Fibroblast of skin of left biceps (primary cell): ENCODE measurements around the gene KCNE2.

Experiments used
- DNase-seq, 2 experiments: peaks; one replicate each; pipeline ENCODE4 v3.0.0-alpha.2; 2013; ENCODE audit warnings: low read depth in 2 of 2

KCNE2 gene, protein sequence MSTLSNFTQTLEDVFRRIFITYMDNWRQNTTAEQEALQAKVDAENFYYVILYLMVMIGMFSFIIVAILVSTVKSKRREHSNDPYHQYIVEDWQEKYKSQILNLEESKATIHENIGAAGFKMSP

DNA sequence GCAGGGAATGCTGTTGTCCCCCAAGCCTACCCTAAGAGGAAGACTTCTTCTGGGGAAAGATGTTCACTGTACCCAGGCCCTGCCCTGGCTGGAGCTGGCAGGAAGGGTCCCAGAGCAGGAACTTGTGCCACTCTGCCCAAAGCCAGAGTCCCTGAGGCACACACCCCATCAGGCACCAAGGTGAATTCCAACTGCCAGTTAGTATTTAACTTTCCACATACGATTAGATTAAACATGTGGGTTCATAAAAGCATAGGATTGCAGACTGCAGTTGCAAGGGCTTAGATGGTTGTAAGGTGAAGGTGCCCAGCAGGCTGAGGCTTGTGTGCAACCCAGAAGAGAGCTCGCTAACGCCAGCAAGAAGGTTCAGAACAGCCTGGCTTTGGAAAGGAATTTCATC is at the start of gene KCNE2:
Gene KCNE2, plus strand, starts transcription at position 274 of the 400 bp plus-strand sequence. CDS start 6,473 bp downstream, outside the sequence.
- no peak for DNase-seq

DNA sequence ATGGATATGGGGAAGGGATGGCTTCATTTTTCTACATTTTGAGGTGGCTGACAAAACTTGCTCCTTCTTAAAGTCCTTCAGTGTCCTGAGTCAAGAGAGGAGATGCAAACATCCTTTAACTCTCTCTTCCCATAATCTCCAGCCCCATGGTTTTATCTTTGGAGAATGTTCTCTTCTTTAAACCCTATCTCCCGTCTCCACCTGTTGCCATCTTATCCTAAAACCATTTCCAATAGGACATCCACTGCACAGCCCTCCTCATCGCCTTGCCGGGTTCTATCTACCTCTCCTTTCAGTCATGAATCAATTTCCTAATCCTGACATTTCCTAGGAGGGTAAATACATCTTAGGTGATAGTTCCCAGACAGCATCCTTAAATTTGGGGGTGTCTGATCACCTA is 44.2 kb upstream of the KCNE2 start:
- DNase-seq, result no peak

DNA sequence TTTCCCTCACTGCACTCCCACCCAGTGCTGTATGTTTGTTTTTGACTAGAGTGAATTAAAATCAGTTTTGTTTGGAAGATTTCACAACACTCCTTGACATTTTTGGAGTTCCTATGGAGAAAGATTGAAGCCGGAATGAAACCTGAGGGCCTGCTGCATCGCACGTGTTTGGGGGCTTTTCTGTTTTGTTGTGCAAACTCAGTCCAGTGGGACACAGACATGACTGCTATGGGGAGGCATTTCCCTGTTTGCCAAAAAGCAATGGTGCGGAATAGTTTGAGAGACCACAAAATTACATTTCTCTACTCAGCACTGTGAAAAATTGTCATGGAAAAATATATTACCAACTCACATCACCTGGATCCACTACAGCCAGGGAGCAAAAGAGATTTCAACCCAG is 43.8 kb upstream of the KCNE2 start:
- DNase-seq, result peak in 1 of 2 experiments; percentile 16

DNA sequence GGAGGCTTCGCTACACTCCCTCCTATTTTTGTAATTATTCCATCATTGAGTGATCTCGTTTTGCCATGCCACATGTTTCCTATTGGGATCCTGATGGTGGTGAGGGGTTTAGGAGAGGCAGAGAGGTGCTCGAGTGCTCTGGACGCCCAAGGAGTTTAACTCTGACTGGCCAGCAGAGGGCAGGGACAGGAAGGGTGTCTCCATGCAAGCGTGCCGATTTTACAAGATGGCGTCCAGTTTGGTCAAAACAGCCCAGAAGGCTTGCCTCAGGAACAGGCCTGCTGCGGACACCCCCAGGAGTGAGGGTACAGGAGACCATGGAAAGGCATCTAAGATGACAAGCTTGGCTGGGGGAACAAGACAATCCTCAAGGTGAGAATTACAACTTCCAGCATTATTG is 33.8 kb upstream of the KCNE2 start:
- no peak for DNase-seq

DNA sequence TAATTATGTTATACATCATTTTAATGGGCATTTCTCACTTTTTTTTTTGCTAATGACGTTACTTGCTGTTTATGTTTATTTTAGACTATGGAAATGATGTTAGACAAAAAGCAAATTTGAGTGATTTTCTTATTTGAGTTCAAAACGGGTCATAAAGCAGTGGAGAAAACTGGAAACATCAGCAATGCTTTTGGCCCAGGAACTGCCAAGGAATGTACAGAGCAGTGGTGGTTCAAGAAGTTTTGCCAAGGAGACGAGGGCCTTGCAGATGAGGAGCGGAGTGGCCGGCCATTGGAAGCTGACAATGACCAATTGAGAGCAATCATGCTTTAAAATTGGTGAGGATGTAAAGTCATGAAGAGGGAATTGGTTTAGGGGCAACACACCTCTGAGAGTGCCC is 32.1 kb upstream of the KCNE2 start:
- DNase-seq, result no peak

DNA sequence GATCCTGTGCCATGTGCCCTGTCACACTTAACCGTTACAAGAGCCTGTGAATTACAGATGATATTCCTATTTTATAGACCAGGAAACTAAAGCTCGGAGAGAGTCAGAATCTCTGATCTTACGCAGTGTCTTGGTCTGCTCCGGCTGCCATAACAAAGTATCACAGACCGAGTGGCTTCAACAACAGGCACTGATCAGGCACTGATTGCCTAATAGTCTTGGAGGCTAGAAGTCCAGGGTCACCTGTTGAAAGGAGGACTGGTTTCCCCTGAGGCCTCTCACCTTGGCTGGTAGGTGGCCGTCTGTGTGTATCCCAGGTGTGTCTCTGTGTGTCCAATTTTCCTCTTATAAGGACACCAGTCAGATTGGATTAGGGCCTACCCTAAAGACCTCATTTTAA is 31.5 kb upstream of the KCNE2 start:
- DNase-seq, result no peak

DNA sequence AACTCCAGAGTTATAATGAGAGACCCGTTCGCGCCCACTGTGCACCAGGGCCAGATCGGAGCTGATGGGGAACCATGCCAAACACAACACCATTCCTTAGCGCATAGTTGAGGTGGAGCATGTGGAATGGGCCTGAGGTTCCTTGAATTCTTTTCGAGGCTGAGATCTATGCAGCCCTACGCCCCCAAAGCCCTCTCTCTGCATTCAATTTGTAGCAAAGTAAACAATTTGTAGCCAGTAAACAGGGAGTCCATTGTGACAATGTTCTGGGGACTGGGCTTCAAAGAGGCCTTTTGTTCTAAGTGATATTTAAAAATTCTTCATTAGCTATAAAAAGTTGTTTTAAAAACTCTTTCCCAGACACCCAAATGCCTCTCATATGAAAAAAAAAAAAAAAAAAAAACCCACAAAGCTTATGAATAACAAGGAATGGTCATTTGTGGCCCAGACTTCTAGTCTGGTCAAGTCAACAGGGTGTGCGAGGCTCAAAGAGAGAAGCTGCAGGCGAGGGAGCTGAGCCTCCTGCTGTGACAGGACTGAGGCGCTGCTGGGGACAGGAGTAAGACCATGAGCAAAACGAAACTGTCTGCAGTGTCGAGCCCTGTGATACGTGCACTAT is 30.6 kb upstream of the KCNE2 start:
- peak in 1 of 2 experiments; percentile 23 for DNase-seq

DNA sequence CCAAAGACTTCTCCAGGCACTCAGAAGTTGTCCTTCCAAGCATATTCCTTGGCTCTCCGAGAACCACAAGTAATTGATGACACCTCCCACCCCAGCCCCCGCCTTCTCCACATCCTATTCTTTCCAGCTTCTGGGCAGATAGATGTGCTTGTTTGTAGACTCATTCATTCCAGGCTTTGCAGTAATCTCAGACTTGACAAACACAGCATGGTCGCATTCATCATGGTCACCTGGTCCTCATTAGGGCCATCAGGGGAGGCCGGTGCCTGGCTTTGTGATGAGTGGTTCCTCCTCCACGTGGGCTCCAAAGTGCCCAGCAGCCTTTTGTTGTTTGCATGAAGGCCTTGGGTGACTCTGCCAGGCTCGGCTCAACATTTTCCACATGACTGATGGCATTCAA is 28.5 kb upstream of the KCNE2 start:
- peak in 1 of 2 experiments; percentile 29 for DNase-seq

DNA sequence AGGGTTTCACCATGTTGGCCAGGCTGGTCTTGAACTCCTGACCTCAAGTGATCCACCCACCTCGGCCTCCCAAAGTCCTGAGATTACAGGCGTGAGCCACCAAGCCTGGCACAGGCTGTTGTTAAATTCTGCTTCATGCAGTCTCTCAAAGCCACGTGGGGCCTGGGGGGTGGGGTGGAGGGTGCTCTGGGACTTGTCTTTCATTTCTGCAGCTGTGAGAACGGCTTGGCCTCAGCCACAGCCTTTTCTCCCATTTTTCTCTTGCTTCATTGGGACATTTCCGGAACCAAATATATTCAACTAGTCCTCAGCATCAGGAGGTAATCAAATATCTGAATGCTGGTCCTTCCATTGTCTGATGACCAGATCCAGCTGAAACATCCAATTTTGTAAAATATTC is 27.6 kb upstream of the KCNE2 start:
- no peak for DNase-seq

DNA sequence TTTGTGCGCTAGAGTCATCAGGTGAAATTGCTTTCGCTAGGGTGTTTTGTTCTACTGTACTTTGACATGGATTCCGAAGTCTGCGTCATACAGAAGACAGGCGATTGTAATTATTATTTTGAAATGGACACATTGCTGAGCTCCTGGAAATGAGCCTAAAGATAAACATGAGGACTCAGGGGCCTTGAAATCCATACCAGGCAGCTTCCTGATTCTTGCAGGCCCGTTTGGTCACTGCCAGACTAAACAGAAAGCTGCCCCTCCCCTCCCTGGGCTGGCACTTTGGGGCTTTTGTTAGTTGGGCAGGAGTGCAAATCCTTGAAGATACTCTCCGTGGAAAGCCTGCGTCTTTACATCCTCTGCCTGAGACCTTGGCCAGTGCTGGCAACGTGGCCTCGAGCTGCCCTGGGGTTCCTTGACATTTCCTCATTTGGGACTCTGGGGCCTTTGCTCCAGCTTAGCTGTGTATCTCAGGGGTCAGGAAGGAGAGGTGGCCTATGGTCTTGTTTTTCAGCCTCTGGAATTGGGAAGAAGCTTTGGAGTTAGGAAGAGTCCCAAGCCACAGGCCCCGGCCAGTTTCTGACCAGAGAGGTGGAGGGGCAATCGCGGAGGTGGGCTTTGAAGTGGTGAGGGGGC is 26.9 kb upstream of the KCNE2 start:
- DNase-seq, result no peak

DNA sequence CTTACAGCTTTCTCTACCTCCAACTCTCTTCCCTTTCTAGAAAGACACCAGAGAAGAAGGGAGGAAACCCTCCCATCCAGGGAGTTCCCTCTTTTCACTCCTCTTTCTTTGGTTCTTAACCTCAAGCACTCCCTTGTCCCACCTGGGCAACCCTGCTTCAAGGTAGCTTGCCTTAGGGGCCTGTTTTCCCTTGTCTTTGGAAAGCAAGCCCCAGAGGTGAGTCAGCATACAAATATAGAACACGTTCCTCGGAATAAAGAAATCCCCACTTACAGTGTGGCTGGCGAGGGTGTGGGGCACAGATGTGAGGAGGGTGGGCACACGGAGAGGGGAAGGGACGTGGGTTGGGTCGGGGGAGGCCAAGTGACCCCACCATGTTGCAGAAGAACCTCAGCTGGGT is 26.1 kb upstream of the KCNE2 start:
- DNase-seq, result no peak

DNA sequence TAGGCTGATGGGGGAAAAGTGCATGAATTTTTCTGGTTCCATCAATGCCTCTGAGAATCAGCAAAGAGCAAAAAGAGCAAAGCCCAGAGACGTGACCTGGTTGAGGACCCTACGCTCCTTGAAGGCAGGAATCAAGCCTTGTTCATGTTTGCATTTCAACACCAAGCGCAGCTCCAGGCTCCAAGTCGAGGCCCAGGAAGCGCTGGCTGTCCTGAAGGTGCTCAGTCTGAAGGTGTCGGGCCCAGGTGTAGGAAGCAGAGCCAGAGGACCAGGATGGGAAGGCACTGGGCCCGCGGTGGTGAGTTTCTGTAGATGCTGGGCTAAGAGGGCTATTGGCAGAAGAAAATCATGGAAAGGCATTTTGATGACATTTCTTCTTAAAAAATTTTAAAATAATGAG is 25.6 kb upstream of the KCNE2 start:
- no peak for DNase-seq

DNA sequence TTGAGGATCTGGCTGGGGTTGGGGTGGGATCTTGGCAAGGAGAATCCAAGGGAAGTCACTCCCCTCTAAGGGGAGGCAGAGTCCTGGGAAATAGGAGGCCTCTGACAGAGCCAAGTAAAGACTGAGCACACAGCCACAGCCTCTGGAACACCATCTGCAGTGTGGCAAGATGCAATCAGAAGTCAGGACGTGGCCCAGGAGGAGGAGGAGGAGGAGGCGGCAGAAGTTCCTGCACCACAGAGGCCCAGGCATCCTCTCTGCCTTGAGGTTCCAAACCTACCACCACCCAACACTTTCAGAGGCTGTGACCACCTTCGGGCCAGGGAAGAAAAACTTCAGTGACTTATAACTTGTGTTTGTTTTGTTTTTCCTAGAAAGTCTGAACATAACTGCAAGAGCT is 23.7 kb upstream of the KCNE2 start:
- no peak for DNase-seq

DNA sequence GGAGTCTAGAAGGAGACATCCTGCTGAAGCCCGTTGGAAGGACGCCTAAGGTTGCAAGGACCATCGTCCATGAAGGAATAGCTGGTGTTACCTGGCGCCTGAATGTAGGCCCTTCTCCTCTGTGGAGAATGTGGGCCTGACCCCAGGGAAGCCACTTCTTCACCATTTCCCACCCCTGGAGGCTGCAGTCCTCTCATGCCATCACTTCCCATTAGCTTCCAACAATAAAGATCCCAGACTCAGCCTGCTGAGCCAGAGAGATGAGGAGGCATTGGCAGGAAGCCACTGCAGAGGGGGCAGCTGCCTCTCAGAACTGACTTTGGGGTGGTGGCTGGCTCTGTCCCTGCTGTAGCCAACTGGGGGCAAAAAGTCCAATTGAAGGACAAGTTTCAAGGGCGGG is 21.3 kb upstream of the KCNE2 start:
- DNase-seq, result no peak

DNA sequence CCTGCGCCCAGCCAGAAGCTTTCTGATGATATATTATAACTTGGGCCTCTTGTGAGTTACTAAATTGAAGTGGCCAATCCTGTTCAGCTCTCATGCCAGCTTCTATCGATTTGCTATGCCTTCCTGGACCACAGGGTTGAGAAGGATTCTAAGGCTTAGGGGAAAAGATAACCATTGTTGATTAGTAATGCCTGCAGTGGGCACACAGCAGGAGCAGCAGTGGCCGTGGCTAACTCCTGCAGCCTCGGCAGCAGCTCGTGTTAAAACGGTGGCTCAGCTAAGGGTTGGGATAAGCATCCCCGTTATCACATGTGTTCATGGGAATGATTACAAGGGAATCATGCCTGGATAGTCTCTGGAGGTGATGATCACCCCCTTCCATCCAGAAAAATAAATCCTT is 20.5 kb upstream of the KCNE2 start:
- no peak for DNase-seq

DNA sequence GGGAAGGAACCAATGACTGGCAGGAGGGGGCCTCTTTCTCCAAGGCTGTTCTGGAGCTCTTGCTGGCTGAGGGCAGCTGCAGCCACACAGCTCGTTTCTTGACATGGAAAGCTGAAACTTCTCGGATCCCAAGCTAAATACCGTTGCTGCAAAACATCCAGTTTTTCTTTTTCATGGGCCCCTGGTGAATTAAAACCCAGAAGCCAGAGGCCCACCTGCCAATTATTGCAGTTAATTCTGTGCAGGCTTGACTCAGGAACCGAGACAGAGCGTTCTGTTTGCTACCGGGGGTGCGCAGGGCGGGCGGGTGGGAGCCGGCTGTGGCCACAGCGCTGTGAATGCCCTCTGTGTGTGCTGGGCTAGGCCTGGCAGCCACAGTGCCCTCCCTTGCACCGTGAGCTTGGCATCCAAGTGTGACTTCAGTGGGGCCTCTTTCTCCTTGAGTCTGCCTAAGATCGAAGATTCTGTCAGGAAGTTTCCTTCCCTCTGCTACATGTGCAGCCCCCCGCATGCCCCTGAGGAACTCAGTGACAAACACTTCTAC is 19.9 kb upstream of the KCNE2 start:
- DNase-seq, result no peak

DNA sequence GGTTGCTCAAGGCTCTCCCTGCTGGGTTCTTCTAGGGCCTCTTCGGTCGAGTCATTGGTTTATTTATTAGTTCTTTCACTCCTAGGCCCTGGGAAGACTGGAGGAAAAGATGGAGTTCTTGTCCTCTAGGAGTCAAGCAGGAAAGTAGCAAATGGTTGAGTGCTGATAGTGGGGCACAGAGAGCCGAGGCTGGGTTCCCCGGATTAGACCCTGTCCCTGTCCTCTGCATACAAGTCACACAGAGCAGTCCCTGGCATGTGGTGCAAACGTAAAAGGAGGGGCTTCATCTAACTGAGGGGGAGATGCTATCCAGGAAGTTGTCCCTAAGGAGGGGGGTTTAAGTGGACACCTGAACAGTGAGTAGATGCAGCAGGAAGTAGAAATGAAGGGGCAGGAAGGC is 19.2 kb upstream of the KCNE2 start:
- DNase-seq, result no peak

DNA sequence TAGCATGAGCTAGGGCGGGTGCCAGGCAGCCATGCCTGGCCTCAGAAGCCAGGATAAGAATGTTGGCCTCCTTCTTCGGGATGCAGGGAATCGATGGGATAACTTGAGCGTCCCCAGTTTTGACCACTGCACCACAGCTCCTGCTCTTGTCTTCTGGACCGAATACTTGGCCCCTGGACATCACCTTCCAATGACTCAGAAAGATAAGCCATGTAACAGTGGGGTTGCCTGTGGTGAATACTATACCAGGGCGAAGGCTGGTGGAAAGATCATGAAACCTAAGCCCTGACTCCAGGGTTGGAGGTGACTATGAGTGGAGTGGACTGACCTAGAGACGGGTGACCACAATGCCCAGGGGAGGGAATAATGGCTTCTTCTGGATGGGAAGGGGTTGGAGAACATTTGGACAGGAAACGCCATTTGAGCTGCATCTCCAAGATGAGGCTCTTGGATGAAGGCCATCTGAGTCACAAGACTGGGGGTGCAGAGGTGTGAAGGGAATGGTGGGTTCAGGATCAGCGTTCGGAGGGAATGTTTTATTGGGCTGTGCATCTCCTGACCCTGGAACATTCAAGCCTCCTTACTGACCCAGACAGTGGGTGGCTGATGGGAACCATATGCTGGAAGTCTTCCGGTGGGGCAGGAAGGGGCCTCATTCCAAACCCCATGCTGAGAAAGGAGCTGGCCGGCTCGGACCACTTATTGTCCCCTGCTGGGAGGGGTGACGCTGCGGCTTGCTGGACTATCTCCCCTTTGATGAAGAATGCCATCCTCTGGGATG is 18.5 kb upstream of the KCNE2 start:
- DNase-seq, result no peak

DNA sequence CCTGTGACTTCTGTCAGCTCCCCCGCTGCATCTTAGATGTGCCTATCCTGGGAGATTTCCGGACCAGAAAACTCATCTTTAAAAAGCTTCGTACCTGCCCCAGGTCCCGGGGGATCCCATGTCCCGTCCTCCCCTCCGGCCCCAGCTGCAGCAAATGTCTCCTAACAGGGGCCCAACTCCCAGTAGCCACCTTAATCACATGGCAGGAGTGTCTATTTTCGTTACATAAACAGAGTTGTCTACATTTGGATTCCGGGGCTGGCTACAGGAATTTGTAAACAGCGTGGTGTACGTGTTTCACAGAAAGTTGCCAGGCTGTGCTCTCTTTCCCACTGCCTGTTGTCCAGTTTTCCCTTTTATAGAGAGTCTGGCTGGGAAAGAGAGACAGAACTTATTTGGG is 17.9 kb upstream of the KCNE2 start:
- DNase-seq, result no peak

DNA sequence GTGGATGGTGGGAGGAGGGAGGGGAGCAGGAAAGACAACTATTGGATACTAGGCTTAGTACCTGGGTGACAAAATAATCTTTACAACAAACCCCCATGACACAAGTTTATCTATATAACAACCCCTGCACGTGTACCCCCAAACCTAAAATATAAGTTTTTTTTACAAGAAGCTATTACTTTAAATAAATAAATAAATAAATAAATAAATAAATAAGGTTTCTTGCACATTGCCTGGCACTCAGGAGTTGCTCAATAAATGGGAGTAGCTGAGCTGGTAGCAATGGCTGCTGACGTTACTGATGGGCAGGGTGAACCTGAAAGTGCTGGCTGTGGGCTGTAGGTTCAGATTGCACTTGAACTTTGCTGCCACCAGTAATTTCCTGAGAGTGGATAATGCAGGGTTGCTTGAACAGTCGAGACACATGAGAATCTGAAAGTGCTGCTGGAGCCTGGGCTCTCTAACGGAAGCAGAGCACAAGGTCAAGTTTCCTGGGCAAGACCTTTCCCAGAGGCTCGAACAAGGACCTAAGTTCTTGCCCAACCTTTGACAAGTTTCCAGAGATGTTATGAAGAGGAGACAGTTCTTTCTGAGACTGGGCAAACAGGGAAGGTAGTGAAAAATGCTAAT is 14.8 kb upstream of the KCNE2 start:
- DNase-seq, result no peak

DNA sequence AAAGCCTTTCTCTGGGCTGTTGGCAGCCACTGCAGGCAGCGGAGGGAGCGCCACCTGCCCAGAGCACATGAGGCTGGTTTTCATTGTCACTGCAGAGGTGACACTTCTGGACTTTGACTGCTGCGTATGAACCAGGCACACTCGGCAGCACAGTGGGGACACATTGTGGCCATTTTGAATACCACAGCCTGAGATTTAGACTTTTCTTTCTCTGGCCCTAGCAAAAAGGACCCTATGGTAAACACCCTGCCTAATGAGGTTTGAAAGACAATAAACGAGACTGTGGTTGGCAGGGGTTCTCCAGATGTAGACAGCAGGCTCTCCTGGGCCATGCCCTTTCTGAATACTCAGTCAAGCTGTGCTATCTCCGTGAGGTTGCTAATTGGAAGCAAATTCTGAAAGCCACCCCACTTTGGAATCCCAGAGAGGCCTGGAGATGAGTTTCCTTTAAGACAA is 12.0 kb upstream of the KCNE2 start:
- no peak for DNase-seq

DNA sequence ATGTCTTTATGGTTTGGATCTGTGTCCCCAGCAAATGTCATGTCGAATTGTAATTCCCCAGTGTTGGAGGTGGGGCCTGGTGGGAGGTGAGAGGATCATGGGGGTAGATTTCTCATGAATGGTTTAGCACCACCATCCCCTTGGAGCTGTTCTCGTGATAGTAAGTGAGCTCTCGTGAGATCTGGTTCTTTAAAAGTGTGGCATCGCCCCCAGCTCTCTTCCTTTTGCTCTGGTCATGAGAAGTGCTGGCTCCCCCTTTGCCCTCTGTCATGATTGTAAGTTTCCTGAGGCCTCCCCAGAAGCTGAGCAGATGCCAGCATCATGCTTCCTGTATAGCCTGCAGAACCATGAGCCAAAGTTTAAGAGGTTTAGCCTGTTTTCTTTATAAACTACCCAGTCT is 11.2 kb upstream of the KCNE2 start:
- no peak for DNase-seq
